ENCODE results near the gene ADAP2. TPM values are rescaled to one million over a fixed set of nuclear protein-coding genes. Genes with fewer than 3 reads are reported as not detected.

Gene ADAP2
- total RNA-seq, 2 experiments from 2014 or later, result 1.4 to 2.6 TPM

DNA sequence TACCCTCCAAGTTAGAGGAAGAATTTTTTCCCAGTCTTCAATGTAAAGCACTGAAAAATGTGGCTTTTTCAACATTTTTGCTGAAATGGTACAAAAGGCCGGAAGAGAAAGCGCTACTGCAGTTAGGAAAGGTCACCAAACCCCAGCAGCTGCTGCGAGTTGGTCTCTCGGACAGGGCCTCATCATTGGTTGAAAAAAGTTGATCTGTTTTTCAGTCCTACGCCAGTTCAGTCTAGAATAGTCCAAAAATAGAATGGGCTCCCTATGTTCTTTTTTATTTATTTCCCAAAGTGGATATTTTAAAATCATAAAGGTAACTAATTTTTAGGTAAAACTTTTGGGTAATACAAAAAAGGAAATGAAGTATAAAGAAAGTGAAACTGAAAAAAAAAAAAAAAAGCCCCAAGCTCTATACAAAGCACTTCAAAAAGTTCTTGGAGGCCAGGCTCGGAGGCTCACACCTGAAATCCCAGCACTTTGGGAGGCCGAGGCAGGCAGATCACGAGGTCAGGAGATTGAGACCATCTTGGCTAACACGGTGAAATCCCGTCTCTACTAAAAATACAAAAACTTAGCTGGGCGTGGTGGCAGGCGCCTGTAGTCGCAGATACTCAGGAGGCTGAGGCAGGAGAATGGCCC lies 17.4 kb downstream of the ADAP2 start:
- Histone ChIP-seq H3K27ac (ENCODE audit: low read depth, low read length, poor library complexity, severe bottlenecking) (no peak overlapping the region), H2AFZ (ENCODE audit: low read length) (peak overlapping the region; percentile 92), H3K4me1 (ENCODE audit: insufficient read depth, low read length, poor library complexity, severe bottlenecking) (peaks cover 4% of the 10 kb centered on the region), H3K36me3 (ENCODE audit: insufficient read depth, low read length) (no peaks in the 10 kb centered on the region), H3K4me3 (ENCODE audit: low read depth, low read length, poor library complexity, severe bottlenecking) (peak overlapping the region; percentile 15), H3K9me3 (ENCODE audit: low read length) (no peaks in the 10 kb centered on the region), H3K79me2 (ENCODE audit: insufficient read depth, low read depth, low read length) (no peaks in the 10 kb centered on the region), H4K20me1 (ENCODE audit: insufficient read depth, low read length) (no peaks in the 10 kb centered on the region), H3K4me2 (ENCODE audit: low read length) (peak overlapping the region; percentile 49; the same call in 1 of the 2 replicates), H3K9me2 (ENCODE audit: insufficient read depth, low read length) (no peaks in the 10 kb centered on the region)
- CTCF ChIA-PET (ENCODE audit: unreplicated experiment), result no interaction called here
- no TSS peak for BruUV-seq (replicated peaks)
- no peak for TF ChIP-seq EZH2phosphoT487 (IDR thresholded peaks at IDR 0.05; ENCODE audit: borderline replicate concordance, low read depth, low read length)
- TF ChIP-seq, protein P1, sequence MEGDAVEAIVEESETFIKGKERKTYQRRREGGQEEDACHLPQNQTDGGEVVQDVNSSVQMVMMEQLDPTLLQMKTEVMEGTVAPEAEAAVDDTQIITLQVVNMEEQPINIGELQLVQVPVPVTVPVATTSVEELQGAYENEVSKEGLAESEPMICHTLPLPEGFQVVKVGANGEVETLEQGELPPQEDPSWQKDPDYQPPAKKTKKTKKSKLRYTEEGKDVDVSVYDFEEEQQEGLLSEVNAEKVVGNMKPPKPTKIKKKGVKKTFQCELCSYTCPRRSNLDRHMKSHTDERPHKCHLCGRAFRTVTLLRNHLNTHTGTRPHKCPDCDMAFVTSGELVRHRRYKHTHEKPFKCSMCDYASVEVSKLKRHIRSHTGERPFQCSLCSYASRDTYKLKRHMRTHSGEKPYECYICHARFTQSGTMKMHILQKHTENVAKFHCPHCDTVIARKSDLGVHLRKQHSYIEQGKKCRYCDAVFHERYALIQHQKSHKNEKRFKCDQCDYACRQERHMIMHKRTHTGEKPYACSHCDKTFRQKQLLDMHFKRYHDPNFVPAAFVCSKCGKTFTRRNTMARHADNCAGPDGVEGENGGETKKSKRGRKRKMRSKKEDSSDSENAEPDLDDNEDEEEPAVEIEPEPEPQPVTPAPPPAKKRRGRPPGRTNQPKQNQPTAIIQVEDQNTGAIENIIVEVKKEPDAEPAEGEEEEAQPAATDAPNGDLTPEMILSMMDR (conservative IDR thresholded peaks at IDR 0.05; ENCODE audit: low read length), result no peak
- intact Hi-C loops (cut with micrococcal nuclease; ENCODE audit: unreplicated experiment), result no loop called here
- POLR2A ChIA-PET, result interaction anchor here (0.7 kb wide), 1 partner anchor 277 kb away, joined by 7 read pairs; no protein-coding TSS in a partner anchor
- peak; percentile 40 for DNase-seq (ENCODE audit: low spot score)

DNA sequence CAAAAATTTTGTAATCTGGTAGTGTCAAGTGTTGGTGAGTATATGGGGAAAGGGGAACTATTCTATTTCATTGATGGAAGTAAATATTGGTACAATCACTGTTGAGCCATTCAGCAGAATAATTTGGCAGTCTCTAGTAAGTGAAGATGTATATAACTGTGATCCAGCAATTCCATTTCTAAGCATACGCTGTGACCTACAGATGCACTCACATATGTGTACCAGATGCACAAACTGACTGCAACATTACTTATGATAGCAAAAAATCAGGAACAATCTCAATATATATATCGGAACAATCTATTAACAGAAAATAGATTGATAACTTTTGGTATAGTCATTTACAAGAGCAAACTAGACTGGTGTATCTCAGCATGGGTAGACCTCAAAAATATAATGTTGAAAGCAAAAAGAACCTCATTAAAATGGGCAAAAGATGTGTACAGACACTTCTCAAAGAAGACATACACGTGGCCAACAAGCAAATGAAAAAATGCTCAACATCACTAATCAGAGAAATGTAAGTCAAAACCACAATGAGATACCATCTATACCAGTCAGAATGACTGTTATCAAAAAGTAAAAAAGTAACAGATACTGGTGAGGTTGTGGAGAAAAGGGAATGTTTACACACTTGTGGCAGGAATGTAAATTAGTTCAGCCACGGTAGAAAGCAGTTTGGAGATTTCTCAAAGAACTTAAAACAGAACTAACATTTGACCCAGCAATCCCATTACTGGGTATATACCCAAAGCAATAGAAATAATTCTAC lies 20.7 kb downstream of the ADAP2 start:
- TF ChIP-seq, protein P1 (conservative IDR thresholded peaks at IDR 0.05; ENCODE audit: low read length), result no peak
- TF ChIP-seq EZH2phosphoT487 (IDR thresholded peaks at IDR 0.05; ENCODE audit: borderline replicate concordance, low read depth, low read length), result no peak
- no peak overlapping the region for H3K27ac ChIP-seq (ENCODE audit: low read depth, low read length, poor library complexity, severe bottlenecking)
- H3K79me2 ChIP-seq (ENCODE audit: insufficient read depth, low read depth, low read length), result no peaks in the 10 kb centered on the region
- DNase-seq (ENCODE audit: low spot score), result no peak
- no peaks in the 10 kb centered on the region for H3K9me3 ChIP-seq (ENCODE audit: low read length)
- BruUV-seq (replicated peaks), result no TSS peak
- no peaks in the 10 kb centered on the region for H3K36me3 ChIP-seq (ENCODE audit: insufficient read depth, low read length)
- H3K9me2 ChIP-seq (ENCODE audit: insufficient read depth, low read length), result no peaks in the 10 kb centered on the region
- H3K4me2 ChIP-seq (ENCODE audit: low read length), result no peak overlapping the region
- ChIA-PET POLR2A (no interaction called here), CTCF (ENCODE audit: unreplicated experiment) (no interaction called here)
- no peak overlapping the region for H2AFZ ChIP-seq (ENCODE audit: low read length)
- no peaks in the 10 kb centered on the region for H4K20me1 ChIP-seq (ENCODE audit: insufficient read depth, low read length)
- intact Hi-C loops (cut with micrococcal nuclease; ENCODE audit: unreplicated experiment), result no loop called here
- H3K4me3 ChIP-seq (ENCODE audit: low read depth, low read length, poor library complexity, severe bottlenecking), result no peak overlapping the region
- peaks cover 4% of the 10 kb centered on the region for H3K4me1 ChIP-seq (ENCODE audit: insufficient read depth, low read length, poor library complexity, severe bottlenecking)

- ChIA-PET CTCF (ENCODE audit: unreplicated experiment) (no interaction called here), POLR2A (no interaction called here)
- intact Hi-C loops (cut with micrococcal nuclease; ENCODE audit: unreplicated experiment), result no loop called here
- BruUV-seq (replicated peaks), result no TSS peak
- DNase-seq (ENCODE audit: low spot score), result no peak
- Histone ChIP-seq H4K20me1 (ENCODE audit: insufficient read depth, low read length) (no peaks in the 10 kb centered on the region), H2AFZ (ENCODE audit: low read length) (no peak overlapping the region), H3K9me3 (ENCODE audit: low read length) (no peaks in the 10 kb centered on the region), H3K79me2 (ENCODE audit: insufficient read depth, low read depth, low read length) (no peaks in the 10 kb centered on the region), H3K36me3 (ENCODE audit: insufficient read depth, low read length) (no peaks in the 10 kb centered on the region), H3K4me2 (ENCODE audit: low read length) (no peak overlapping the region), H3K27ac (ENCODE audit: low read depth, low read length, poor library complexity, severe bottlenecking) (no peak overlapping the region), H3K4me3 (ENCODE audit: low read depth, low read length, poor library complexity, severe bottlenecking) (no peak overlapping the region), H3K9me2 (ENCODE audit: insufficient read depth, low read length) (no peaks in the 10 kb centered on the region), H3K4me1 (ENCODE audit: insufficient read depth, low read length, poor library complexity, severe bottlenecking) (peaks cover 10% of the 10 kb centered on the region)
- no peak for TF ChIP-seq EZH2phosphoT487 (IDR thresholded peaks at IDR 0.05; ENCODE audit: borderline replicate concordance, low read depth, low read length)
- TF ChIP-seq, protein P1 (conservative IDR thresholded peaks at IDR 0.05; ENCODE audit: low read length), result no peak
Measured at GRCh38 chr17:30947796-30948195, 26.1 kb downstream of the ADAP2 start.
